22Rv1 (cell line): Measurements from ENCODE around the gene CAMTA1.

Experiments
- ZFX ChIP-seq: fragments of 450-650 bp; IDR thresholded peaks from 2 replicates; pipeline ENCODE4 v1.6.1; 2017; ENCODE audit warnings: antibody characterized with exemption, borderline replicate concordance
- TF ChIP-seq, protein P1 (sequence below): fragments of 450-650 bp; IDR thresholded peaks from 2 replicates; pipeline ENCODE4 v1.5.1; 2017; ENCODE audit warnings: mild to moderate bottlenecking

DNA sequence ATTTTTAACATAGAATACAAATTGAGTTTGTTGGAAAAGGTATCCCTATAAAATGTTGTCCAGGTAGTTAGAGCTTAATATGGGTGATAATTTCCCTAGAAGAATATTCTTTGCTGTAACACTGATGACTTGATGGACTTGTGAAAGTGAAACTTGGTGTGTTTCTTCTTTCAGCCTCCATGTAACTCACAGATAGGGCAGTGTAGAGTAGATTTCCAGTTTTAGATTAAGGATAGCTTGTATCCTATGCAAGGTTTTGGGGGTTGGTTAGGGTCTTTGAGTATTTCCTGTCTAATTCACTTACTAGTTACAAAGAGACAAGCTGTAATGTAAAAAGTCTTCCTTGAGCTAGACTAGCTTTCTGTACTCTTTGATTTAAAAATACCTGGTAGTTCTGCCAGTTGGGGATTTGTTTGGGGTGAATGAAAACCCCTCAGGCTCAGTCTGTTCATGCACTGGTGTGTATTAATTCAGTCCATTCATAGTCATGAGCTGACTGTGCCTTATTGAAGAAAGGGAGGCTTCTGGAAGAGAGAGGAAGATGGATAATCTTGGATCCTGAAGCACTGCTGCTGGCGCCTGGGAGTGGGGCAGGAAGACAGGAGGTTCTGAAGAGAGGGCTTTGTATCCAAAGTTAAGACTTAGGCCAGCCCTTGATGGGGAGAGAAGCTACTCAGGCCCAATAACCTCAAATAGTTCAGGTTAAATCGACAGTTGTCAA lies 83.6 kb downstream of the CAMTA1 start:
- TF ChIP-seq, protein P1, sequence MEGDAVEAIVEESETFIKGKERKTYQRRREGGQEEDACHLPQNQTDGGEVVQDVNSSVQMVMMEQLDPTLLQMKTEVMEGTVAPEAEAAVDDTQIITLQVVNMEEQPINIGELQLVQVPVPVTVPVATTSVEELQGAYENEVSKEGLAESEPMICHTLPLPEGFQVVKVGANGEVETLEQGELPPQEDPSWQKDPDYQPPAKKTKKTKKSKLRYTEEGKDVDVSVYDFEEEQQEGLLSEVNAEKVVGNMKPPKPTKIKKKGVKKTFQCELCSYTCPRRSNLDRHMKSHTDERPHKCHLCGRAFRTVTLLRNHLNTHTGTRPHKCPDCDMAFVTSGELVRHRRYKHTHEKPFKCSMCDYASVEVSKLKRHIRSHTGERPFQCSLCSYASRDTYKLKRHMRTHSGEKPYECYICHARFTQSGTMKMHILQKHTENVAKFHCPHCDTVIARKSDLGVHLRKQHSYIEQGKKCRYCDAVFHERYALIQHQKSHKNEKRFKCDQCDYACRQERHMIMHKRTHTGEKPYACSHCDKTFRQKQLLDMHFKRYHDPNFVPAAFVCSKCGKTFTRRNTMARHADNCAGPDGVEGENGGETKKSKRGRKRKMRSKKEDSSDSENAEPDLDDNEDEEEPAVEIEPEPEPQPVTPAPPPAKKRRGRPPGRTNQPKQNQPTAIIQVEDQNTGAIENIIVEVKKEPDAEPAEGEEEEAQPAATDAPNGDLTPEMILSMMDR = no peak
- TF ChIP-seq ZFX = no peak
